AML-193 (cell line): ENCODE measurements around the gene HAP1.
"Not testable (repeated sequence)": the region's sequence is repeated elsewhere in the genome, so short reads cannot be mapped to it uniquely, and the experiment has no call there.

Experiments
- DNase-seq, 2 experiments: peaks; one replicate each; lab custom pipeline; 2025; lab: John Stamatoyannopoulos, UW

The HAP1 gene, protein sequence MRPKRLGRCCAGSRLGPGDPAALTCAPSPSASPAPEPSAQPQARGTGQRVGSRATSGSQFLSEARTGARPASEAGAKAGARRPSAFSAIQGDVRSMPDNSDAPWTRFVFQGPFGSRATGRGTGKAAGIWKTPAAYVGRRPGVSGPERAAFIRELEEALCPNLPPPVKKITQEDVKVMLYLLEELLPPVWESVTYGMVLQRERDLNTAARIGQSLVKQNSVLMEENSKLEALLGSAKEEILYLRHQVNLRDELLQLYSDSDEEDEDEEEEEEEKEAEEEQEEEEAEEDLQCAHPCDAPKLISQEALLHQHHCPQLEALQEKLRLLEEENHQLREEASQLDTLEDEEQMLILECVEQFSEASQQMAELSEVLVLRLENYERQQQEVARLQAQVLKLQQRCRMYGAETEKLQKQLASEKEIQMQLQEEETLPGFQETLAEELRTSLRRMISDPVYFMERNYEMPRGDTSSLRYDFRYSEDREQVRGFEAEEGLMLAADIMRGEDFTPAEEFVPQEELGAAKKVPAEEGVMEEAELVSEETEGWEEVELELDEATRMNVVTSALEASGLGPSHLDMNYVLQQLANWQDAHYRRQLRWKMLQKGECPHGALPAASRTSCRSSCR

DNA sequence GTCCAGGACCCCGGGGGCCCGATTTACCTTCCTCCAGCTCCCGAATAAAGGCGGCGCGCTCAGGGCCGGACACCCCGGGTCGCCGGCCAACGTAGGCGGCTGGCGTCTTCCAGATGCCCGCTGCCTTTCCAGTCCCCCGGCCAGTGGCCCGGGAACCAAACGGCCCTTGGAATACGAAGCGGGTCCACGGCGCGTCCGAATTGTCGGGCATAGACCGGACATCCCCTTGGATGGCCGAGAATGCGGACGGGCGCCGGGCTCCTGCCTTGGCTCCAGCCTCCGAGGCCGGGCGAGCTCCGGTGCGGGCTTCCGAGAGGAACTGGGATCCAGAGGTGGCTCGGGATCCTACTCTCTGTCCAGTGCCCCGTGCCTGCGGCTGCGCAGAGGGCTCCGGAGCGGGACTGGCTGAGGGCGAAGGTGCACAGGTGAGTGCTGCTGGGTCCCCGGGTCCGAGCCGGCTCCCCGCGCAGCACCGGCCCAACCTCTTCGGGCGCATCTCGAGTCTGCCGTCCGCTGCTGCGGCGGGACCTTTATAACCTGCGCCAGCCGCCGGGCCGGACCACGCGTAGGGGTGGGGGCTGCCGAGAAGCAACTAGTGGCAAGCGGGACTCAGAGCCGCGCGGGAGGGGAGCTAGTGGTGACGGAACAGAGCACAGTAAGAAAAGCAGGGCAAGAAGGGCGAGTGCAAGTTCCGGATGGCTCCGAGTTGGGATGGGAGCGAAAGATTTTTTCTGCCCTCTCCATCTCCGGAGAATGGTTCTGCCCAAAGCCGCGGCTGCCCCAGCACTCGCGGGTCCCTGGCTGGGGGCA is at the start of gene HAP1:
Gene HAP1, minus strand, starts transcription at position 505 of the 810 bp plus-strand sequence. Its CDS starts 9 bp downstream, at position 496.
- no peak for DNase-seq

DNA sequence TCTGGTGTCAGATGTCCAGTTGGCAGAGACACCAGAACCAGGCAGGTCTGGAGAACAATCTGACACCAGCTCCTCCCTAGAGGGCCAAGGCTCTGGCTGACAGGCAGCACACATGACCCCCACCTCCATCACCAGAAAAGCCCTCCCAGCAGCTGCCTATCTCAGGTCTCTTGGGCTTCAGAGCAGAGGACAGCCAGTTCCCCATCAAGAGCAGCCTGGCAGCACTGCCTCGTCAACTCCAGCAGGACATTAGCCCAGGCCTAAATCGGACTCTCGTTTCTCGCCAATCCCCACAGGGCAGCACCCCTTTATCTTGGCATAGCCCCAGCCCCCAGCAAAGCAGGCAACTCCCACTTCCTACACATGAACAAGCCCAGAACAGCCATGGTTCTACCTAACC is 47.7 kb upstream of the HAP1 start:
- no peak for DNase-seq

DNA sequence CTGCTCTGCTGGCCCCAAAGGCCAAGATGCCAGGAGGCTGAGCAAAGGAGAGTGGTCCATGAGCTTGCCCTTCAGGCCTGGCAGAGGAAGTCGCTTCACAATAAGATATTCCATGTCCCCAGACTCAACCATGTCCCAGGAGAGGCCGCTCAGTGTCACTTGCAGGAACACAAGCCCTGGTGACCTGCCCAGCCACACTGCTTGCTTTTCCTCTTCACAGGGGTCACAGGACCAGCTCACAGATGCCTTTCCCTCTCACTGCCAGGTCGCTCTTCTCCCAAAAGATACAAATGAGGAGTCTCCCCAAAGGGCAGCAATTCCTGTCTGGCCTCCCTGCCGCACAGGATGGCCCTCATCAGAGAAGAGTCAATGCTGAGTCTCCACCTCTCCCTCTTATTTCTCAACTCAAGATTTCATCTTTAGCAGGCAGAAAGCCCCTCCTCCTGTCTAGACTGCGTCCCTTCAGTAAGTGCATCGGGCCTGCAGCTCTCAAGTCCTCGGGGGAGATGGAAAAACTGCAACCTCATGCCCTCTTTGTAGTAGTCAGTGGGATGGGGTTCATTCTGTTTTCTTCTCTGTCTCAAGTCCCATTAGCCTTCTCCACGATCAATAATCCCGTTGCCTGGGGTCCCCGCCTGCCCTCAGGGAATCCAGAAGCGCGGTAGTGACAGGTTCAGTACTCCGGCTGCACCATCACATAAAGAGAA is 47.1 kb upstream of the HAP1 start:
- DNase-seq = no peak

DNA sequence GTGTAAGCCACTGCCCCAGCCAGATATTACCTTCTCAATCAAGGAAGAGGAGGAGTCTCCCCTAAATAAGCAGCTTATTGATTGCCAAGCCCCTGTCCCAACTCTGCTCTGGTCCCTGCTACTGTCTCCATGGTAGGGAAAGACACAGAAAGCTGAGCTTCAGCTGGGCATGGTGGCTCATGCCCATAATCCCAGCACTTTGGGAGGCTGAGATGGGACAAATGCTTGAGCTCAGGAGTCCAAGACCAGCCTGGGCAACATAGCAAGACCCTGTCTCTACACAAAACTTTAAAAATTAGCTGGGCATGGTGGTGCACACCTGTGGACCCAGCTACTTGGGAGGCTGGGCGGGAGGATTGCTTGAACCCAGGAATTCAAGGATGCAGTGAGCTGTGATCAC is 45.5 kb upstream of the HAP1 start:
- no peak for DNase-seq

DNA sequence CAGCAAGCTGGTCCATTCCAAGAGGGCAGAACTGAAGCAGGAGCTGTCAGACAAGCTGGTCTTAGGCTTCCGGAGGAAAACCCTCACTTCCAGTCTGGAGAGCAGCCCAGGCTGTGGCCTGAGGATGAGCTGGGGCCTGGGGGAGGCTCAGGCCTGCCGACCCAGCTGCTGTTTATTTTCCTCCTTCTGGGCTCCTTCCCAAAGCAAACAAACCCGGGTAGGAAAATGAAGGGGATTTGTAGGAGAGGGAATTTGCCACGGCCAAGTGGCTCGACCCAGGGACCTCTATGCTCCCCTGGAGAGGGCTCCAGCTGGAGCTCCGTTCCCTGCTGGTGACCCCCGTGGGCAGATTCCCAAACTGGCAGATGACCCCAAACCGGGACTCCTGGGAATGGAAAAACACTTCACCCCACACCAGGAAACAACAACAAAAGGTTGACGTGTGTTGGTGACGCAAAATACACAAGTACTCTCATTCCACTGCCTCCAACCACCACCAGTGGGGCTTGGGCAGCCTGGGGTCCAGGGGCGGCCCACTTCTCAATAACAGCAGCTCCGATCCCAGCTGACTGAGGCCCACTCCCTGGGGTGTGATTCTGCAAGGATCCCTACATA is 43.2 kb upstream of the HAP1 start:
- no peak for DNase-seq

DNA sequence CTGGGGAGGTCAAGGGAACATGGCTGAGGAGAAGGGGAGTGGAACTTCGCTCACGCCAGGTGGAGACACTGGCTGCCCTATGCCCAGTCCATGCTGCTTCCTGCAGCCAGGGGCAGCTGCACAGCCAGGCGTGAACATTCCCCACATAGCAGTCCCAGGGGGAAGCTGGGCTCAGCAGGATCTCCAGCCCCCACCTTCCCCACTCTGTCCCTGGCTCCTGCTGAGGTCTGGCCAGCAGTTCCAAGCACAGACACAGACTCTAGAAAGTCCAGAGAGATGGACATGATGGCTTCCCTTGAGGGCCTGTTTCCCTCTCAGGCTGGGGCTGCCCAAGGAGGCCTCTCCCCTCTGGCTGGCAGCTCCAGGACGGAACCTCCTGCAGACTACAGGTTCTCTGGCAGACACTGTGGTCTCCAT is 42.7 kb upstream of the HAP1 start:
- no peak for DNase-seq

DNA sequence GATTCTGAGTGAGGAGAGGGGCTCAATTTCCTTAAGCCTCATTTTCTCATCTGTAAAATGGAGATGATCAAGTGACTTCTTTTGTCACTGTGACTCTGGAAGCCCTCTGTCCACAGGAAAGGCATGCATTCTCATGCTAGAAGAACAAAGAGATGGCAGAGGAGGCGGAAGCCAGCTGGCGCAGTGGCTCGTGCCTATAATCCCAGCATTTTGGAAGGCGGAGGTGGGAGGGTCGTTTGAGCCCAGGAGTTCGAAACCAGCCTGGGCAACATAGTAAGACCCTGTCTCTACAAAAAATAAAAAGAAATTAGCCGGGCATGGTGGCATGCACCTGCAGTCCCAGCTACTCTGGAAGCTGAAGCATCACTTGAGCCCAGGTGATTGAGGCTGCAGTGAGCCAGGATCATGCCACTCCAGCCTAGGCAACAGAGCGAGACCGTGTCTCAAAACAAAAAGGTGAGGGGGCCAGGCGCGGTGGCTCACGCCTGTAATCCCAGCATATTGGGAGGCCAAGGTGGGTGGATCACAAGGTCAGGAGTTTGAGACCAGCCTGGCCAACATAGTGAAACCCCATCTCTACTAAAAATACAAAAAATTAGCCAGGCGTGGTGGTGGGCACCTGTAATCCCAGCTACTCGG is 41.9 kb upstream of the HAP1 start:
- not testable (repeated sequence) for DNase-seq

DNA sequence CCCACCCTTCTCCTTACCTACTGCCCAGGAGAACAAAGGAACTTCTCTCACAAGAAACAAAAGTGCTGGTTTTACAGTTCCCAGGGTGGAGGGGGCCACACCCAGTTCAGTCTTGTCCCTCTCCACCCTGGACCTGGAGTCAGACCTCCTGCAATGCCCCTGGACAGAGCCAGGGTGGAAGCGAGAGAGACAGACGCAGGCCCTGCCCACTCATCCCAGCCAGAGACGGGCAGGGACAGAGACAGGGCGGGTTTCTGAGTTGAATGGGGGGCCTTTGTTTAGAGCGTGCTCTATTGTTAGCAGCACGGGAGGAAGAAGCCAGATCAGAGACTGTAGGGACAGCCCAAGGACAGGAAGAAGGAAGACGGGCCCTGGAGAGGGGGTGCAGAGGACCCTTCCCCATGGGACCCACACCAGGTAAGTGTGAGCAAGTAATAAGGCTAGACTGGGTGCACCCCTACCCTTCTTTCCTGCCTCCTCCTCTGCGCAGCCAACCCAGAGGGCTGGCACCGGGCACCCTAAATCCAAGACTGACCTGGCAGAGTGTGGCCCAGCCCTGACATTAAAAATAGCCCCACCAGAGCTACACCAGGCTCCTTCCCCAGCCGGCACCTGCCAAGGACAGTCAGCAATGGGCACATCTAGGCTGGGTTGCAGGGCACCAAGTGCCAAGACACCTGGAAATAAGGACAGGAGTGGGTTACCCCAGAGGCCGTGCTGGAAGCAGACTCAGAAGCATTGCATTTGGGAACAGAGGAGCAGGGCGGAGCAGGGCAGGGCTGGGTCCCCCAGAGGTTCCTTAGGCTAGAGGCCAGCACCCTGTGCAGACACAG is 41.2 kb upstream of the HAP1 start:
- no peak for DNase-seq

DNA sequence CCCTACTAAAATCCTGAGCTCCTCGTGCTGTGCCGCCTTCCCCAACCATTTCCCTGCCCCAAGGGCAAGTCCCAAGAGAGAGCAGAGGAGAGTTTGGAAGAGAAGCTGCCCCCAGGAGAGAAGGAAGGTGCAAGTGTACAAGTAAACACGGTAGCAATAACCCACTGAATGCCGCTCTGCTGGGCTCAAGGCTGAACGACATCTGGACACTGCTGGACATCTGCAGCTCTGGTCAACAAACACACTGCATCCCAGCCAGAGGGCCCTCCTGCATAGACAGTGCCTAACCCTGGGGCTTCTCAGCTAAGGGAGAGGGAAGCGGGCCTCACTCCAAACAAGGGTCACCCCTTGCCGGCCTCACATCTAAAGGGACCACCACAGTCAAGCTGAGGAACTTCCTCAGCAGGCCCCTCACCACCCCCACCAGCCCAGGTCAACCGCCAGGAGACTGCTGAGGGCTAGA is 39.3 kb upstream of the HAP1 start:
- DNase-seq = no peak

DNA sequence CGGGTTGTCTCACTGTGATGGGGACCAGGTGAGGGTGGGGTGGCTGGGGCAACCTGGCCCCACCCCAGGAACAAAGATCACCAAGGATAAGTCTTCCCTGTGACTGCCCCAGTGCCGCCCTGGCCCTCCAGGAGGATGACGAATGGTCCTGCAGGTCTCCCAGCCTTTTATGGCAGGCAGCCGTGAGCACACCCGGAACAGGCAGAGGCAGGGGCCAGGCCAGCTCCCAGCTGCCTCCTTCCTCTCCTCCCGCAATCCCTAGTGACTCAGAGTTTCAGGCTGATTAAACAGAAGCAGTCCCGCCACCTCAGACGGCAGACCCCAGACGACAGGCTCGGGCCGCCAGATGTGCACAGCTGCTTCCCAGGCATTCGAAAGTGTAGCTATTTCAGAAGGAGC is 38.7 kb upstream of the HAP1 start:
- DNase-seq = no peak

DNA sequence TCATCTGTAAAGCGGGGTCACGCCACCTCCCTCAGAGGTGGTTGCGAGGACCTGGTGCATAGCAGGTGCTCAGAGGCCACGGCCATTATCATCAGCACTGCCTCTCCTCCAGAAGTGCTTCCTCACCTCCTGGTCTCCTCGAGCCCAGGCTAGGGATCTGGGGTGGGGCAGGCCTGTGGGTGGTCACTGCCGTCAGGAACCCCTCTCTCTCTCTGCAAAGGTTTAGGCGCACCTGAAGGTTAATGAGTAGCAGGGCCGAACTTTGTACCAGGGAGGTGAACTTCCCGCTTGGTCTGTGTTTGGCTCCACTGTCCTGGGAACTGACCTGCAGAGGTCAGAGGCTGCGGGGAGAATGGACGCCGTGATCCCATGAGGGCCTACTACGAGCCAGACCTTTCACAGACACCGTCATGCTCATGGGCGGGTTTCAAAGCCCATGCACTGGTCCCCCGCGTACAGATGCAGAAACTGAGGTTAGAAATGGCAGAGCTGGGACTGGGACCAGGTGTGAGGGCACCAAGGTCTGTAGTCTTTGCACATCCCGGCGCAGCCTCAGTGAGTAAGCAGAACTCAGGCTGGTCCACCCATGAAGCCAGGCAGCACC is 38.2 kb upstream of the HAP1 start:
- no peak for DNase-seq

DNA sequence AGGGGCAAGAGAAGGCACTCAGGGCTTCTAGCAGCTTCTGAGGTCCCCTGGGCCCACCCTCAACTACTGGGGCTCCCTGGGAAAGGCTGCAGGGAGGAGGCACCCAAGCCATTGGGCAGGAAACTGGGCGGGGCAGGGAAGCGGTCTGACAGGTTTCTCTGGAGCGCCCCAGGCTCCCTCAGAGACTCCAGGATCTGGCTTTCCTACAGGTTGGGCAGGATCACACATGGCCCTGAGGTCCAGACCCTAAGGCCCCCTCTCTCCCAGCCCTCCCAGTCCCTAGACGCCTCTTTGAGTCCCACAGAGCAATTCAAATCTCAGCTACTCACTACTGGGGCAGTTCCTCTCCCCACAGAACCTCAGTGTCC is 37.8 kb upstream of the HAP1 start:
- no peak for DNase-seq

DNA sequence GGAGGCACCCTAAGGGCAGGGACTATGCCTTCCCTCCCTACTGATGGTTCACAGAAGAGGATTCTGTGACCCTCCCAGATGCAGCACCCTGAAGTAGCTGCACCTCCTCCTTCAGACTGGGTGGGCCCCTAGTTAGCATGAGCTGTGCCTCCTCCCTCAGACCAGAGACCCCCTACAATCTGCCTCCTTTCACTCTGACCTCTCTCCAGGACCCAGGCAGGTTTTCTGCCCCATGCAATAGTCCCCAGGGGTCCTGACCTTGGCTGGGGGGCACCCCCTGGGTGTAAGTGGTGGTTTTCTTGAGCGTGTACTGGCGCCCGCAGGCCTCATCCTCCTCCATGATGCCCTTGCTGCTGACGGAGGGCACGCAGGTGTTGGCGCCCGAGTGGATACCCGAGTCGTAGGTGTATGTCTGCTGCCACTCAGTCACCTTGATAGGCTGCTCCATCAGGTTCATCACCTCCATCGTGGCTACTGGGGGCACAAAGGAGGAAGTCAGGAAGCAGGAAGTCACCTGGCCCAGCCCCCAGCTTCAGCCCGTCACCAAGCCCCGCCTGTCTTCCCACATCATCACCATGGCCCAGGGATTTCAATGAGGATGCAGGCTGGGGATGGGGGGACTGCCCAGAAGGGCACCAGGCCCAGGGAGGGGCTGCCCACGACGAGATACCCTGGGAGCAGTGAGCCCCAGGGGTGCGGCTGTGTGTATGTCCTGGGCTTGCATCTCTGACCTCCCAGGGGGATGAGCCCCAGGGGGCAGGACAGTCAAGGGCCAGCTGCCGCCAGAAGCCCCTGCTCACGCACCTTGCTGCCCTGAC is 37.2 kb upstream of the HAP1 start:
- no peak for DNase-seq

DNA sequence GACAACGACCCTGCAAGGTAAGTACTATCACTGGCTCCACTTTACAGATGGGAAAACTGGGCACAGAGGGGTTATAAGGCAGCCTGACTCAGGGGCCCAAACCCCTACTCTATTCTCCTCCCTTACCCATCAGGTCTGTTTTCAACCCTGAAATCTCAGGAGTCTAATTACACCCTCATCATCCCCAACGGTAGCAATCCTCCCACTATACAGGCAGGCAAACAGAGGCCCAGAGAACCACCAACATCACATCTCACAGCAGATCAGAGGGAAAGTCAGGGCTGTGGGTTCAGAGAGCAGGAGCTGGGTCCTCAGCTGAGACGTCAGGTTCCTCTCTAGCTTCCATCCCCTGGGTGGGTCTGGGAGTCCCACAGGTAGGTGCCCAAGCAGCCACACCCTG is 35.5 kb upstream of the HAP1 start:
- DNase-seq = no peak

DNA sequence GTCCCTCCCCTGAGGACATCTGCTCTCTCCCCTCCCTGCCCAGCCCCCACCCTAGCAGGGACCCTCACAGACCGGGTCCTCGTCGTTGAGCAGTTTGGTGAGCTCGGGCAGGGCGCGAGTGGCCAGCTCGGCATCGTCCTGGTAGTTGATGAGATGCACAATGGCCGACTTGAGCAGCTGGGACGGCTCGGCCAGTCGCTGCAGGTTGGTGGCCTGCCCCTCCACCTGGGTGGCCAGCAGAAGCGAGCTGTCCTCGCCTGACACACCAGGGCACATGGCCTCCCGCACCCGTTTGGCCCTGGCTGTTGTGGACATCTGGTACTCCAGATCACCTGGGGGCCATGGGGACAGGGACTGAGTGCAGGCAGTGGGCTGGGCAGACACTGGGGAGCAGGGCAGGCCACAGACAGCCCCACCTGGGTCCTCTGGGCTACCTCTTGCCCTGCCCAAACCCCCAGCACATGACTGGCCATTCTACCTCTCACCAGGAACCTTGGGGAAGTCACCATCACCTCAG is 35.0 kb upstream of the HAP1 start:
- no peak for DNase-seq

DNA sequence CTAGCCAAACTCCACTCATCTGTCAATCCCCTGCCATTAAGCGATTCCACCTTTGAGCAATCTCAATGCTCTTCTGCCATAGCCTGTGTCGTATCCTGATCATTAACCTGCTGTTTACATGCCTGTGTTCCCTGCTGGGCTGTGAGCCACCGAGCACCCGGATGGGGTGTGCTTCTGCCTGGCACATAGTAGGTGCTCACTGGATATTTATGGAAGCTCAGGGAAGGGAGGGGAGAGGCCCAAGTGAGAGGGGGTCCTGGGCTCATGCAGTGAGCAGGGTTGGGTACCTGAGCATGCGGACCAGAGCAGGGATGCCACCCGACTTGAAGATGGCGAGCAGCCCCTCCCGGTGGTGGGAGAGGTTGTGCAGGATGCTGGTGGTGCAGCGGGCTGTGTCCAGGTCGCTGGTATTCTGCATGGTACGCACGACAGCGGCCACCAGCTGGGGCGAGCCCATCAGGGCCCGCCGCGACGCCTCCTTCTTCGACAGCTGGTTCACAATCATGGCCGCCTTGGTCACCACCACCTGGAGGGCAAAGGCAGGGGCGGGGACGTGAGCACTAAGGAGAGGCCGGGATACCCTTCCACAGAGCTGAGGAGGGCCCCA is 34.3 kb upstream of the HAP1 start:
- DNase-seq = no peak

DNA sequence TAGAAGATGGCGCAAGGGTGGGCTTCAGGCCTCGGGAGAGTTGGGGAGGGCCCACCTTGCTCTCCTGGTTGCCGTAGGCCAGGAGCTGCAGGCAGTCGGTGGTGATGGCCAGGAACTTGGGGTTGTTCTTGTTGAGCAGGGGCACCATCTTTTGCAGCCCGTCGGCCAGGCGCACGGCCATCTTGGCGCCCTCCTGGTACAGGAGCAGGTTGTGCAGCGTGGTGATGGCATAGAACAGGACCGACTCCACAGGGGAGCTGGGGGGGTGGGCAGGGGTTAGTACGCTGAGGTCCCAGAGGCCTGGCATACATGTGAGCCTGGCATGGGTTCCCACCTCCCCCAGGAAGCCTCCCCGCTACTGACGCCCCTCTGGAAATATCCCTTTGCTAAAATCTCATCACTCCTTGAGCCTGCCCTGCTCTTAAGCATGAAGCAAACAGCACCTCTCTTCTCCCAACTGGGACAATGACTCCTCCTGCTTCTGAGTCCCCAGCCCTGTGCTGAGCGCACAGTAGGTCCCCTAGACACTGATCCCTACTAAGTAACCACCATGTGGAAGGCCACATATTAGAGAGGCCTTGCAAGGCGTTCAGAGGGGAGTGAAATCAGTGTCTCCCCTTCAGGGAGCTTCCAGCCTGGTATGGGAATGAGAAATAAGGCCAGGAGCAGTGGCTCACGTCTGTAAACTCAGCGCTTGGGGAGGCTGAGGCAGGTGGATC is 33.0 kb upstream of the HAP1 start:
- no peak for DNase-seq

DNA sequence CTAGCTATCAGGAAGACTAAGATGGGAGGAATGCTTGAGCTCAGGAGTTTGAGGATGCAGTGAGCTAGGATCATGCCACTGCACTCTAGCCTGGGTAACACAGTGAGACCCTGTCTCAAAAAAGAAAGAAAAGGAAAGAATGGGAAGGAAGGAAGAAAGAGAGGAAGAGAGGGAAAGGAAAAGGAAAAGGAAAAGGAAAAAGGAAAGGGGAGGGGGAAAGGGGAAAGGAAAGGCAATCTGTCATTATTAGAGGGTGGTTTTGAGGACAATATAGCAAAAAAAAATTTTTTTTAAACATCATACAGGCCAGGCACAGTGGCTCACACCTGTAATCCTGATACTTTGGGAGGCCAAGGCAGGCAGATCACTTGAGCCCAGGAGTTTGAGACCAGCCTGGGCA is 31.7 kb upstream of the HAP1 start:
- DNase-seq = no peak
